Trophoblast cell (in vitro differentiated cells and primary cell): Measurements from ENCODE around the gene ZNF335.

Experiments
- DNase-seq, 2 donors: peaks; one replicate each; pipeline ENCODE4 v3.0.0-alpha.2; 2016
- H2AFZ ChIP-seq: 2 replicates; pipeline ENCODE4 v1.6.1; 2013; ENCODE audit warnings: low read length, moderate library complexity, mild to moderate bottlenecking; ENCODE audit not compliant: insufficient read depth, poor library complexity
- H2AK5ac ChIP-seq: 2 replicates; pipeline ENCODE4 v1.6.1; 2013; ENCODE audit warnings: mild to moderate bottlenecking, low read length
- H2BK120ac ChIP-seq: 2 replicates; pipeline ENCODE4 v1.6.1; 2013; ENCODE audit warnings: low read length, mild to moderate bottlenecking, moderate library complexity; ENCODE audit not compliant: insufficient read depth, poor library complexity
- H2BK12ac ChIP-seq: 2 replicates; pipeline ENCODE4 v1.6.1; 2013; ENCODE audit warnings: mild to moderate bottlenecking, low read length, moderate library complexity
- H2BK5ac ChIP-seq: 2 replicates; pipeline ENCODE4 v1.6.1; 2013; ENCODE audit warnings: low read length, low read depth, moderate library complexity, mild to moderate bottlenecking; ENCODE audit not compliant: poor library complexity
- H3K14ac ChIP-seq: 2 replicates; pipeline ENCODE4 v1.6.1; 2013; ENCODE audit warnings: mild to moderate bottlenecking, low read length
- H3K18ac ChIP-seq: 2 replicates; pipeline ENCODE4 v1.6.1; 2013; ENCODE audit warnings: mild to moderate bottlenecking, low read length
- H3K23ac ChIP-seq: 2 replicates; pipeline ENCODE4 v1.6.1; 2013; ENCODE audit warnings: low read length
- H3K27ac ChIP-seq: 2 replicates; pipeline ENCODE4 v1.5.1; 2013; ENCODE audit warnings: low read depth, mild to moderate bottlenecking, inconsistent platforms, low read length, moderate library complexity
- H3K27me3 ChIP-seq: 2 replicates; pipeline ENCODE4 v1.6.1; 2013; ENCODE audit warnings: inconsistent platforms, mild to moderate bottlenecking, low read length, moderate library complexity; ENCODE audit not compliant: insufficient read depth
- H3K36me3 ChIP-seq, 2 experiments: 1 replicate in 1 of 2; 2 replicates in 1 of 2; pipeline ENCODE4 v1.6.1; 2013; ENCODE audit warnings: low read length in 2 of 2, mild to moderate bottlenecking in 2 of 2, moderate library complexity in 1 of 2; ENCODE audit not compliant: insufficient read depth in 2 of 2, control insufficient read depth in 1 of 2
- H3K4ac ChIP-seq: 2 replicates; pipeline ENCODE4 v1.6.1; 2013; ENCODE audit warnings: low read depth, mild to moderate bottlenecking, low read length, moderate library complexity
- H3K4me1 ChIP-seq, 2 experiments: 1 replicate in 1 of 2; 2 replicates in 1 of 2; pipeline ENCODE4 v1.6.1; 2013; ENCODE audit warnings: low read length in 2 of 2, mild to moderate bottlenecking in 2 of 2, moderate library complexity in 1 of 2; ENCODE audit not compliant: insufficient read depth in 2 of 2, control insufficient read depth in 1 of 2
- H3K4me2 ChIP-seq: 2 replicates; pipeline ENCODE4 v1.6.1; 2013; ENCODE audit warnings: inconsistent platforms, mild to moderate bottlenecking, low read length, moderate library complexity
- H3K4me3 ChIP-seq: 2 replicates; pipeline ENCODE4 v1.5.1; 2013; ENCODE audit warnings: mild to moderate bottlenecking, low read depth, low read length, inconsistent platforms
- H3K79me1 ChIP-seq: one replicate; pipeline ENCODE4 v1.6.1; 2013; ENCODE audit warnings: low read length
- H3K79me2 ChIP-seq: 2 replicates; pipeline ENCODE4 v1.6.1; 2013; ENCODE audit warnings: low read length, mild to moderate bottlenecking; ENCODE audit not compliant: control insufficient read depth, insufficient read depth, poor library complexity
- H3K9ac ChIP-seq: 2 replicates; pipeline ENCODE4 v1.6.1; 2013; ENCODE audit warnings: mild to moderate bottlenecking, low read length
- H3K9me3 ChIP-seq: 2 replicates; pipeline ENCODE4 v1.6.1; 2013; ENCODE audit warnings: low read depth, mild to moderate bottlenecking, control low read depth, inconsistent platforms, low read length; ENCODE audit not compliant: insufficient read depth
- H4K12ac ChIP-seq: 2 replicates; pipeline ENCODE4 v1.6.1; 2013; ENCODE audit warnings: low read depth, mild to moderate bottlenecking, low read length, moderate library complexity
- H4K8ac ChIP-seq: 2 replicates; pipeline ENCODE4 v1.6.1; 2013; ENCODE audit warnings: low read depth, mild to moderate bottlenecking, low read length, moderate library complexity
- H4K91ac ChIP-seq: one replicate; pipeline ENCODE4 v1.6.1; 2013; ENCODE audit warnings: low read depth, mild to moderate bottlenecking, low read length, moderate library complexity
- WGBS: extraction: QIAGEN DNeasy Blood & Tissue Kit; methylation state at CpG from one replicate; pipeline ENCODE4 v1.1.7; 2013; ENCODE audit warnings: missing lambda C conversion rate; ENCODE audit not compliant: insufficient read length, insufficient coverage; ENCODE audit errors: extremely low coverage; 5-methylcytosine and 5-hydroxymethylcytosine counted together

The ZNF335 gene

DNA sequence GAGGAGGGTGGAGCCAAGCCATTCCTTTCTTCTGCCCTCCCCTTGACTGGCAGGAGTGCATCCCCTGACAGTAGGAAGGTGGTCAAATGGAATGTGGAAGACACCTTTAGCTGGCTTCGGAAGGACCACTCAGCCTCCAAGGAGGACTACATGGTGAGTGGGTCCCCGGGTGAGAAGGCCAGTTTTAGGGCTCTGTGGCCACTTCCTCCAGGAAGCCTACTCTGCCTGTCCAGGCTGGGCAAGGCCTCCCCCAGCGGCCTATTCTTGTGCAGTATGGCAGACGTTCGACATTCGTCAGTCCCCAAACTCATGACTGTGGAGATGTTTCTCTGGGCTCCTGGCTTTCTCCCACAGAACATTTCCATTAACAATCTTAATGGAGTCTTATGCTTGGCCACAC lies 28.4 kb downstream of the ZNF335 start:
- peaks cover 5% of the 10 kb centered on the region for H3K9me3 ChIP-seq
- H4K91ac ChIP-seq: no peak overlapping the region
- H2BK120ac ChIP-seq: no peak overlapping the region
- H2AK5ac ChIP-seq: no peak overlapping the region
- H3K79me2 ChIP-seq: no peaks in the 10 kb centered on the region
- no CpG with 5 or more reads among the region's 6 CpGs for WGBS
- no peak overlapping the region for H3K9ac ChIP-seq
- no peak overlapping the region for H3K23ac ChIP-seq
- no peak overlapping the region for H4K8ac ChIP-seq
- no peak for DNase-seq
- H3K4ac ChIP-seq: no peak overlapping the region
- peaks cover 79 to 85% of the 10 kb centered on the region in 2 experiments for H3K36me3 ChIP-seq
- no peak overlapping the region for H2BK12ac ChIP-seq
- no peak overlapping the region for H3K27ac ChIP-seq
- no peak overlapping the region for H2BK5ac ChIP-seq
- no peak overlapping the region for H3K18ac ChIP-seq
- H2AFZ ChIP-seq: no peak overlapping the region
- H4K12ac ChIP-seq: no peak overlapping the region
- H3K4me1 ChIP-seq: no peaks in the 10 kb centered on the region
- H3K14ac ChIP-seq: no peak overlapping the region
- H3K4me2 ChIP-seq: no peak overlapping the region
- no peak overlapping the region for H3K4me3 ChIP-seq
- H3K79me1 ChIP-seq: no peaks in the 10 kb centered on the region
- no peaks in the 10 kb centered on the region for H3K27me3 ChIP-seq

DNA sequence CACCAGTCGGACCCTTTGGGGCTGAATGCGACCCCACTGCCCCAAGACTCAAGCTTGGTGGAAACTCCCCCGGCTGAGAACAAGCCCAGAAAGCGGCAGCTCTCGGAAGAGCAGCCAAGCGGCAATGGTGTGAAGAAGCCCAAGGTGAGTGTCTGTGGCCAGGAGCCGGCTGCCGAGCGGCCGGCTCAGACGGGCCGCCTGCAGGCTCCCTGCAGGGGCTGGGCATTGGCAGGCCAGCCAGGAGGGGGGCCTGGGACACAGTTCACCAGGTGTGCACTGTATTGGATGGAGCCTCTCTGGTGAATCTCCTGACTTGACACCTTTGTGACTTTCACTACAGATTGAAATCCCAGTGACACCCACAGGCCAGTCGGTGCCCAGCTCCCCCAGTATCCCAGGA lies 31.5 kb downstream of the ZNF335 start:
- Histone ChIP-seq H3K79me1 (no peaks in the 10 kb centered on the region), H2AFZ (no peak overlapping the region), H3K36me3 (peaks cover 57 to 66% of the 10 kb centered on the region in 2 experiments), H3K79me2 (no peaks in the 10 kb centered on the region), H3K4me3 (no peak overlapping the region), H3K4ac (no peak overlapping the region), H3K18ac (no peak overlapping the region), H3K23ac (no peak overlapping the region), H4K12ac (no peak overlapping the region), H3K4me2 (no peak overlapping the region), H3K4me1 (no peaks in the 10 kb centered on the region), H3K9me3 (peaks cover 5% of the 10 kb centered on the region), H2BK5ac (no peak overlapping the region), H2BK12ac (no peak overlapping the region), H4K8ac (no peak overlapping the region), H2AK5ac (no peak overlapping the region), H3K27ac (no peak overlapping the region), H2BK120ac (no peak overlapping the region), H3K9ac (no peak overlapping the region), H3K27me3 (no peaks in the 10 kb centered on the region), H4K91ac (no peak overlapping the region), H3K14ac (no peak overlapping the region)
- no peak for DNase-seq
- WGBS: no CpG with 5 or more reads among the region's 13 CpGs

DNA sequence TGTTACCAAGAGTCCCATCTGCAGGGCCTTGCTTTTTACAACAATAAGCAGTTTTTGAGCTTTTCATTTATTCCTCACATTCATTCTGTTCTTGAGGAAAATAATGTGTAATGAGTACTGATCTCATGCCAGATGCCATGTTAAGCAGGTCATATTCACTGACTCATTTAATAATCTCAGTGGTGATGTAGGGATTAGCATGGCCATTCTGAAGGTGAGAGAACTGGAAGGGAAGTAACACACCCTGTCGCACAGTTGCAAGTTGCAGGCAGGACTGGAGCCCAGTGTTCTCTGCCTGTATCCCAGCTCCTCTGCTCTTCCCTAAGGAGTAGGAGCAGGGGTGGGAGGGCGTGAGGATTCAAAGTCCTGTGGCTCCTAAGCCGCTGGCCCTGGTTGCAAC lies 31.9 kb downstream of the ZNF335 start:
- H3K36me3 ChIP-seq: peaks cover 54 to 62% of the 10 kb centered on the region in 2 experiments
- H3K14ac ChIP-seq: no peak overlapping the region
- no peaks in the 10 kb centered on the region for H3K27me3 ChIP-seq
- H2BK12ac ChIP-seq: no peak overlapping the region
- DNase-seq: no peak
- no peak overlapping the region for H4K91ac ChIP-seq
- no peak overlapping the region for H2AFZ ChIP-seq
- no peaks in the 10 kb centered on the region for H3K79me2 ChIP-seq
- H2BK120ac ChIP-seq: no peak overlapping the region
- H3K4ac ChIP-seq: no peak overlapping the region
- H4K12ac ChIP-seq: no peak overlapping the region
- no peak overlapping the region for H3K23ac ChIP-seq
- WGBS: no CpG with 5 or more reads among the region's 3 CpGs
- H3K4me1 ChIP-seq: no peaks in the 10 kb centered on the region
- no peak overlapping the region for H3K9ac ChIP-seq
- no peaks in the 10 kb centered on the region for H3K79me1 ChIP-seq
- H4K8ac ChIP-seq: no peak overlapping the region
- no peak overlapping the region for H3K18ac ChIP-seq
- no peak overlapping the region for H2BK5ac ChIP-seq
- no peak overlapping the region for H3K4me3 ChIP-seq
- peaks cover 5% of the 10 kb centered on the region for H3K9me3 ChIP-seq
- H2AK5ac ChIP-seq: no peak overlapping the region
- H3K4me2 ChIP-seq: no peak overlapping the region
- H3K27ac ChIP-seq: no peak overlapping the region

DNA sequence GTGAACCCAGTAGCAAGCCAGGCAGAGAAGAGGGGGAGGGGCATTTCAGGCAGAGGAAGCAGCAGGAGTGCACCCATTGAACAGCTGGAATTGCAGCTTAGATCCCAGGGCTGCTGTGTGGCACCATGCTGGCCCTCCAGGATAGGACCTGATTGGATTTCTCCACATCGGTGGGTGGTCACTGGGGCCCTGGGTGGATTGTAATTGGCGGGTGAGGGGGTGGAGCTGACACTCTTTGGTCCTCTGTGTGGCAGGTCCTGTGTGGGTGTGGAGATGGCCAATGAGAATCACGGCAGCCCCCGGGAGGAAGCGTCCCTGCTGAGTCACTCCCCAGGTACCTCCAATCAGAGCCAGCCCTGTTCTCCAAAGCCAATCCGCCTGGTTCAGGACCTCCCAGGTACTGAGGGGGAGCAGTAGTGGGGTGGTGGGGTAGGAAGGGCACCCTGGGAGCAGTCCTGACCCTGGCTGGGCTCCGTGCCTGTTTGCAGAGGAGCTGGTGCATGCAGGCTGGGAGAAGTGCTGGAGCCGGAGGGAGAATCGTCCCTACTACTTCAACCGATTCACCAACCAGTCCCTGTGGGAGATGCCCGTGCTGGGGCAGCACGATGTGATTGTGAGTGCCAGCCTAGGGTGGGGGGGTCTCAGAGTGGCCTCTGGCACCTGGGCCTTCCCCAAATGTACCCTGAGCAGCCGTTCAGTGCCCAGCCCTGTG lies 33.1 kb downstream of the ZNF335 start:
- H2AFZ ChIP-seq: no peak overlapping the region
- peaks cover 49 to 50% of the 10 kb centered on the region in 2 experiments for H3K36me3 ChIP-seq
- H3K79me1 ChIP-seq: peaks cover 10% of the 10 kb centered on the region
- no peak overlapping the region for H3K4ac ChIP-seq
- no peak overlapping the region for H2BK5ac ChIP-seq
- H3K9me3 ChIP-seq: peaks cover 5% of the 10 kb centered on the region
- H3K23ac ChIP-seq: no peak overlapping the region
- H3K9ac ChIP-seq: peak overlapping the region; percentile 28
- H3K27me3 ChIP-seq: no peaks in the 10 kb centered on the region
- H2AK5ac ChIP-seq: no peak overlapping the region
- WGBS: no CpG with 5 or more reads among the region's 13 CpGs
- peaks cover 8% of the 10 kb centered on the region for H3K79me2 ChIP-seq
- no peak overlapping the region for H3K27ac ChIP-seq
- H3K4me1 ChIP-seq: no peaks in the 10 kb centered on the region
- no peak overlapping the region for H3K4me2 ChIP-seq
- no peak overlapping the region for H4K8ac ChIP-seq
- H3K4me3 ChIP-seq: peak overlapping the region; percentile 27
- H4K91ac ChIP-seq: no peak overlapping the region
- no peak overlapping the region for H2BK12ac ChIP-seq
- no peak overlapping the region for H3K18ac ChIP-seq
- H3K14ac ChIP-seq: no peak overlapping the region
- no peak overlapping the region for H2BK120ac ChIP-seq
- no peak overlapping the region for H4K12ac ChIP-seq
- DNase-seq: no peak
